NOMO-1 (cell line): ENCODE measurements around the gene SAP30BP.

Experiments
- DNase-seq, 2 experiments: peaks; one replicate each; lab custom pipeline; 2025; ENCODE audit not compliant: unreplicated experiment in 2 of 2; lab: John Stamatoyannopoulos, UW

Gene SAP30BP

GRCh38 chr17:75684249-75684648, 17.1 kb downstream of the SAP30BP start:
- DNase-seq = no peak

- DNase-seq = no peak
Observed at GRCh38 chr17:75684924-75685323, 17.8 kb downstream of the SAP30BP start.

- no peak for DNase-seq
Observed at GRCh38 chr17:75685499-75685898, 18.4 kb downstream of the SAP30BP start.

- DNase-seq = peak; percentile 40 to 70
Observed at GRCh38 chr17:75688209-75688825, 21.2 kb downstream of the SAP30BP start.

- no peak for DNase-seq
Observed at GRCh38 chr17:75689441-75689873, 22.3 kb downstream of the SAP30BP start.

- DNase-seq = no peak
Observed at GRCh38 chr17:75691371-75691791, 24.2 kb downstream of the SAP30BP start.

GRCh38 chr17:75691801-75692626, 24.9 kb downstream of the SAP30BP start:
- no peak for DNase-seq

GRCh38 chr17:75692976-75693375, 25.8 kb downstream of the SAP30BP start:
- no peak for DNase-seq

GRCh38 chr17:75693500-75694481, 26.7 kb downstream of the SAP30BP start:
- DNase-seq = no peak

- DNase-seq = no peak
Observed at GRCh38 chr17:75694536-75694935, 27.4 kb downstream of the SAP30BP start.

- DNase-seq = no peak
Observed at GRCh38 chr17:75695141-75695829, 28.1 kb downstream of the SAP30BP start.

GRCh38 chr17:75695830-75696271, 28.7 kb downstream of the SAP30BP start:
- no peak for DNase-seq

GRCh38 chr17:75697651-75698291, 30.6 kb downstream of the SAP30BP start:
- no peak for DNase-seq

GRCh38 chr17:75698659-75699058, 31.5 kb downstream of the SAP30BP start:
- DNase-seq = no peak

- DNase-seq = no peak
Observed at GRCh38 chr17:75701288-75701687, 34.1 kb downstream of the SAP30BP start.

- no peak for DNase-seq
Observed at GRCh38 chr17:75703191-75703590, 36.1 kb downstream of the SAP30BP start.

GRCh38 chr17:75703591-75703990, 36.5 kb downstream of the SAP30BP start:
- DNase-seq = no peak

- no peak for DNase-seq
Observed at GRCh38 chr17:75704963-75705875, 38.1 kb downstream of the SAP30BP start.
